IMR-90 (cell line): ENCODE data around the gene SNRPD1. TPM values are rescaled to one million over a fixed set of nuclear protein-coding genes. Genes with fewer than 3 reads are reported as not detected.

Experiments used
- ATAC-seq: fragments of 200-7000 bp; cut with Tn5 transposase; 2 replicates; pipeline ENCODE4 v1.9.1; 2020; ENCODE audit warnings: low read depth, mild to moderate bottlenecking, moderate library complexity
- BruUV-seq: library from RNA; stranded (reverse); fragments of 400-500 nt; replicated peaks from 2 replicates; lab custom pipeline; 2021; lab: Mats Ljungman, UMichigan
- CTCF ChIA-PET: fragments of 300-600 bp; formaldehyde crosslinking; extraction: SDS; loops from one replicate; lab custom pipeline; 2021; ENCODE audit warnings: antibody characterized with exemption; lab: Yijun Ruan, JAX
- POLR2A ChIA-PET: fragments of 300-600 bp; sonication (Branson Sonifier 250); formaldehyde crosslinking; loops from one replicate; lab custom pipeline; 2022; ENCODE audit warnings: antibody characterized with exemption; ENCODE audit not compliant: unreplicated experiment; lab: Charles Lee
- DNase-seq: peaks from one replicate; pipeline ENCODE4 v3.0.0; 2013
- H2AFZ ChIP-seq: replicated peaks from 2 replicates; pipeline ENCODE3; 2013; ENCODE audit warnings: low read length, mild to moderate bottlenecking; ENCODE audit not compliant: poor library complexity
- H2AK5ac ChIP-seq: 2 replicates; pipeline ENCODE4 v1.6.1; 2013; ENCODE audit warnings: low read depth, low read length, inconsistent platforms
- H2AK9ac ChIP-seq: replicated peaks from 2 replicates; pipeline ENCODE3; 2013; ENCODE audit warnings: mild to moderate bottlenecking, low read depth, low read length, moderate library complexity; ENCODE audit not compliant: poor library complexity
- H2BK120ac ChIP-seq: 2 replicates; pipeline ENCODE4 v1.6.1; 2013; ENCODE audit warnings: low read depth, low read length, inconsistent platforms
- H2BK15ac ChIP-seq: 3 replicates; pipeline ENCODE4 v1.6.1; 2013; ENCODE audit warnings: low read depth, low read length, inconsistent platforms
- H2BK20ac ChIP-seq: 2 replicates; pipeline ENCODE4 v1.6.1; 2013; ENCODE audit warnings: low read depth, mild to moderate bottlenecking, inconsistent platforms, low read length, moderate library complexity
- H2BK5ac ChIP-seq: 2 replicates; pipeline ENCODE4 v1.6.1; 2013; ENCODE audit warnings: mild to moderate bottlenecking, low read depth, low read length, inconsistent platforms; ENCODE audit not compliant: poor library complexity, severe bottlenecking
- H3K14ac ChIP-seq: replicated peaks from 2 replicates; pipeline ENCODE4 v1.6.1; 2013; ENCODE audit warnings: low read depth, low read length, inconsistent platforms
- H3K18ac ChIP-seq: 2 replicates; pipeline ENCODE4 v1.6.1; 2013; ENCODE audit warnings: low read depth, low read length, control low read depth
- H3K23ac ChIP-seq: 2 replicates; pipeline ENCODE4 v1.6.1; 2013; ENCODE audit warnings: low read depth, low read length, inconsistent platforms
- H3K27ac ChIP-seq: 2 replicates; pipeline ENCODE4 v1.5.1; 2013; ENCODE audit warnings: mild to moderate bottlenecking, control low read depth, low read length; ENCODE audit not compliant: insufficient read depth
- H3K27me3 ChIP-seq: 2 replicates; pipeline ENCODE4 v1.6.1; 2013; ENCODE audit warnings: low read length; ENCODE audit not compliant: control insufficient read depth, insufficient read depth
- H3K36me3 ChIP-seq: 2 replicates; pipeline ENCODE4 v1.6.1; 2013; ENCODE audit warnings: low read length, mixed read lengths; ENCODE audit not compliant: control insufficient read depth, insufficient read depth
- H3K4ac ChIP-seq: 2 replicates; pipeline ENCODE4 v1.6.1; 2013; ENCODE audit warnings: low read depth, low read length, inconsistent platforms
- H3K4me1 ChIP-seq: 2 replicates; pipeline ENCODE4 v1.6.1; 2013; ENCODE audit warnings: low read length, mixed read lengths; ENCODE audit not compliant: control insufficient read depth, insufficient read depth
- H3K4me2 ChIP-seq: 2 replicates; pipeline ENCODE4 v1.6.1; 2013; ENCODE audit warnings: low read depth, mild to moderate bottlenecking, control low read depth, low read length, moderate library complexity
- H3K4me3 ChIP-seq: 2 replicates; pipeline ENCODE4 v1.5.1; 2013; ENCODE audit warnings: low read depth, mild to moderate bottlenecking, control low read depth, low read length, moderate library complexity; ENCODE audit not compliant: insufficient read depth
- H3K56ac ChIP-seq: 2 replicates; pipeline ENCODE4 v1.6.1; 2013; ENCODE audit warnings: low read length, inconsistent platforms; ENCODE audit not compliant: insufficient read depth; ENCODE audit errors: extremely low read depth
- H3K79me1 ChIP-seq, 2 experiments: 2 replicates each; pipeline ENCODE4 v1.6.1; 2013; ENCODE audit warnings: low read length in 2 of 2, inconsistent platforms in 1 of 2, low read depth in 1 of 2
- H3K9ac ChIP-seq: 2 replicates; pipeline ENCODE4 v1.6.1; 2013; ENCODE audit warnings: low read depth, low read length, control low read depth
- H3K9me1 ChIP-seq: 2 replicates; pipeline ENCODE4 v1.6.1; 2013; ENCODE audit warnings: low read length, inconsistent platforms; ENCODE audit not compliant: insufficient read depth
- H3K9me3 ChIP-seq: 2 replicates; pipeline ENCODE4 v1.6.1; 2013; ENCODE audit warnings: low read length; ENCODE audit not compliant: control insufficient read depth, insufficient read depth
- H4K20me1 ChIP-seq: 2 replicates; pipeline ENCODE4 v1.6.1; 2013; ENCODE audit warnings: low read length, inconsistent platforms; ENCODE audit not compliant: insufficient read depth
- H4K5ac ChIP-seq: 2 replicates; pipeline ENCODE4 v1.6.1; 2013; ENCODE audit warnings: mild to moderate bottlenecking, low read depth, low read length, control low read depth
- H4K8ac ChIP-seq, 2 experiments: 2 replicates each; pipeline ENCODE4 v1.6.1; 2013; ENCODE audit warnings: low read depth in 2 of 2, low read length in 2 of 2, control low read depth in 1 of 2, inconsistent platforms in 1 of 2
- H4K91ac ChIP-seq: 2 replicates; pipeline ENCODE4 v1.6.1; 2013; ENCODE audit warnings: low read depth, low read length, inconsistent platforms; ENCODE audit not compliant: insufficient read depth
- BHLHE40 ChIP-seq: fragments of 150-350 bp; IDR thresholded peaks from 2 replicates; pipeline ENCODE4 v1.6.1; 2016; ENCODE audit warnings: mild to moderate bottlenecking, low read depth, low read length
- CEBPB ChIP-seq: IDR thresholded peaks from 2 replicates; pipeline ENCODE4 v1.6.1; 2012; ENCODE audit warnings: low read depth, low read length, improper control_type of control experiment
- ELK1 ChIP-seq: fragments of 150-350 bp; IDR thresholded peaks from 2 replicates; pipeline ENCODE4 v1.6.1; 2016; ENCODE audit warnings: low read depth, mild to moderate bottlenecking, low read length, moderate library complexity, borderline replicate concordance
- MXI1 ChIP-seq: IDR thresholded peaks from 2 replicates; pipeline ENCODE4 v1.6.1; 2012; ENCODE audit warnings: low read depth, mild to moderate bottlenecking, low read length, moderate library complexity, borderline replicate concordance
- NFE2L2 ChIP-seq: fragments of 150-350 bp; IDR thresholded peaks from 2 replicates; pipeline ENCODE4 v1.6.1; 2016; ENCODE audit warnings: low read depth, mild to moderate bottlenecking, low read length
- RAD21 ChIP-seq: IDR thresholded peaks from 2 replicates; pipeline ENCODE4 v1.6.1; 2012; ENCODE audit warnings: low read length, improper control_type of control experiment
- RCOR1 ChIP-seq: IDR thresholded peaks from 2 replicates; pipeline ENCODE4 v1.6.1; 2012; ENCODE audit warnings: mild to moderate bottlenecking, low read length, improper control_type of control experiment; ENCODE audit not compliant: insufficient replicate concordance
- RFX5 ChIP-seq: IDR thresholded peaks from 2 replicates; pipeline ENCODE4 v1.8.0; 2012; ENCODE audit warnings: low read depth, mild to moderate bottlenecking, low read length, moderate library complexity
- USF2 ChIP-seq: fragments of 150-350 bp; IDR thresholded peaks from 2 replicates; pipeline ENCODE4 v1.6.1; 2017; ENCODE audit warnings: mild to moderate bottlenecking, antibody characterized with exemption, low read length, low read depth
- WGBS, 2 experiments: methylation state at CpG; one replicate each; pipeline versions ENCODE4 v1.1.5 to v1.1.7; 2013; ENCODE audit warnings: missing lambda C conversion rate in 2 of 2; ENCODE audit not compliant: insufficient read length in 1 of 2; ENCODE audit errors: extremely low coverage in 2 of 2; 5-methylcytosine and 5-hydroxymethylcytosine counted together
- dilution Hi-C: fragments of 300-500 bp; cut with HindIII; formaldehyde crosslinking; loops from one replicate; pipeline ENCODE4 v1.14.3; 2018; ENCODE audit warnings: low sequenced_read_pairs; ENCODE audit not compliant: unreplicated experiment
- in situ Hi-C: fragments of 300-500 bp; cut with MboI; formaldehyde crosslinking; loops from 3 replicates; pipeline ENCODE4 v1.14.3; 2019; ENCODE audit warnings: low sequenced_read_pairs, inconsistent platforms, mixed read lengths
- intact Hi-C: fragments of 100-400 bp; cut with micrococcal nuclease; formaldehyde crosslinking; loops from 2 replicates; pipeline ENCODE4 v1.10.0; 2022
- polyA plus RNA-seq, 3 experiments: library from polyadenylated mRNA; depleted of rRNA; stranded (reverse); fragments of >200 nt; gene quantifications; 2 replicates each; pipeline ENCODE4 v1.2.3, GENCODE V29; 2012; ENCODE audit warnings: low replicate concordance in 1 of 3
- total RNA-seq: library from RNA; depleted of rRNA; stranded (reverse); fragments of >200 nt; gene quantifications from 2 replicates; pipeline ENCODE4 v1.2.3, GENCODE V29; 2012

The SNRPD1 gene
- total and polyA plus RNA-seq, 2 of the 4 experiments (the other 2 are of a cell fraction): 6.8 to 19.8 TPM

- no peak overlapping the region for H4K5ac ChIP-seq
- no peaks in the 10 kb centered on the region for H3K9me3 ChIP-seq
- no peaks in the 10 kb centered on the region for H3K4me1 ChIP-seq
- H3K27me3 ChIP-seq: no peaks in the 10 kb centered on the region
- no peak overlapping the region for H3K18ac ChIP-seq
- H3K14ac ChIP-seq: no peak overlapping the region
- intact Hi-C loops (no loop called here), in situ Hi-C loops (no loop called here), dilution Hi-C loops (no loop called here)
- H3K9ac ChIP-seq: no peak overlapping the region
- DNase-seq: no peak
- no CpG with 5 or more reads among the region's 6 CpGs for WGBS, 2 experiments
- H2BK15ac ChIP-seq: no peak overlapping the region
- no TSS peak for BruUV-seq
- H3K4me3 ChIP-seq: no peak overlapping the region
- H3K79me1 ChIP-seq: no peaks in the 10 kb centered on the region
- no peak for TF ChIP-seq CEBPB
- no peak for TF ChIP-seq USF2
- TF ChIP-seq MXI1: no peak
- no peak for TF ChIP-seq BHLHE40
- TF ChIP-seq ELK1: no peak
- TF ChIP-seq NFE2L2: no peak
- TF ChIP-seq RCOR1: no peak
- no peak for TF ChIP-seq RFX5
- TF ChIP-seq RAD21: no peak
- no peak overlapping the region for H4K8ac ChIP-seq
- ChIA-PET CTCF (no interaction called here), POLR2A (no interaction called here)
- no peaks in the 10 kb centered on the region; the same call in 1 of the 2 replicates for H3K36me3 ChIP-seq
- H3K9me1 ChIP-seq: no peaks in the 10 kb centered on the region
- no peak overlapping the region for H3K23ac ChIP-seq
- H2BK120ac ChIP-seq: no peak overlapping the region
- H3K4ac ChIP-seq: no peak overlapping the region
- no peak overlapping the region for H2AK5ac ChIP-seq
- H4K20me1 ChIP-seq: no peaks in the 10 kb centered on the region
- no peak overlapping the region for H2AK9ac ChIP-seq
- no peak overlapping the region for H2BK5ac ChIP-seq
- no peak overlapping the region for H3K56ac ChIP-seq
- ATAC-seq: no peak
- H3K4me2 ChIP-seq: no peak overlapping the region
- H4K91ac ChIP-seq: no peak overlapping the region
- no peak overlapping the region for H3K27ac ChIP-seq
- no peak overlapping the region for H2BK20ac ChIP-seq
- H2AFZ ChIP-seq: no peak overlapping the region
Observed at GRCh38 chr18:21680161-21680560, 68.0 kb downstream of the SNRPD1 start.
